DMS79 treated with DMSO at 0.1 percent for 48 hours (cell line): ENCODE results near the gene DNAH3.
"Not testable (repeated sequence)": the region's sequence is repeated elsewhere in the genome, so short reads cannot be mapped to it uniquely, and the experiment has no call there.

Experiments used
- DNase-seq: peaks from one replicate; lab custom pipeline; 2025; lab: John Stamatoyannopoulos, UW

Gene DNAH3

GRCh38 chr16:21150375-21151001 lies at the start of gene DNAH3:
DNAH3 (minus strand) TSS chr16:21150846; CDS start chr16:21150319, 527 bp downstream.
- peak; percentile 94 for DNase-seq

DNA sequence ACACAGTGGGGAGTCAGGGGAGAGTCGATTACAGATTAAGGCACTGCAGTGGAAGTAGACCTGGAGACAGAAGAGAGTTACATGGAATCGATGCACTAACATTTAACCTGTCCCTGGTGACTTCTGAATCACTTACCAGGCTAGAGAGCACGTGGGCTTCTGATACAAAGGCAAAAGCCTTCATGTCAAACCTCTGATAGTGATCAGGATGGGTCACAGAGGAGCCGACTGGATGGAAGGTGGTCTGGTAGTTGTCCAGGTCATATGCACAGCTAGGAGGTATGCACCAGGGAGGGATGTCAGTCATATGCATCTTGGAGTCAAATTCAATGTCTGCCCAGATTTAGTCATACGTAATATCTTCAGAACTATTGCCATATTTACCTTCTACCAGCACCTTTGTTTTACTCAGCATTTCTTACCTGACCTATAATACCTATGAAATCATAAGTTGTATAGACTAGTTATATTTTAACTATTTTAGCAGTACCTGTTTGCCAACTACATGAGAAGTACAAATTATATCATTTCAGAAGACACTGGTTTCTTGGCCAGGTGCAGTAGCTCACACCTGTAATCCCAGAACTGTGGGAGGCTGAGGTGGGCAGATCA lies 49.1 kb upstream of the DNAH3 start:
- DNase-seq = no peak

GRCh38 chr16:21197621-21198020 lies 47.0 kb upstream of the DNAH3 start:
- no peak for DNase-seq

DNA sequence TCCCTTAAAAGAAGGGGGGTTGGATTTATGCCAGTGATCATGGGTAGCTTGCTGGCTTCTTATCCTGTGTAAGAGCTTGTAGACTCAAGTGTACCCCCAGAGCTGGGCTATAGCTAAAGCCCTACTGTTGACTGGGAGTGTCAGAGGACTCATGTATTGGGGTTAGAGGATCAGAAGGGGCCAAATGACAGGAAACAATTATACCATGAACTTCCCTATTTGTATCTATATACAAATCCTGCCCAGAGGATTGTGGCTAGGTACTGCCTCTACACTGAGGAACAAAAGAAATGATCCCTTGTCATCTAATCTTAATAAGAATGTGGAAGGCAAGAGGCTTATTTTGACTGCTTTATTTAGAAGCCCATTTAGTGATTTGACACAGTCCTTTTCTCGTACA lies 46.5 kb upstream of the DNAH3 start:
- DNase-seq = no peak

- not testable (repeated sequence) for DNase-seq
Observed at GRCh38 chr16:21195330-21195729, 44.7 kb upstream of the DNAH3 start.

- peak; percentile 14 for DNase-seq
Observed at GRCh38 chr16:21194771-21195301, 44.2 kb upstream of the DNAH3 start.

GRCh38 chr16:21192991-21193390 lies 42.3 kb upstream of the DNAH3 start:
- no peak for DNase-seq

GRCh38 chr16:21190599-21190998 lies 40.0 kb upstream of the DNAH3 start:
- no peak for DNase-seq

DNA sequence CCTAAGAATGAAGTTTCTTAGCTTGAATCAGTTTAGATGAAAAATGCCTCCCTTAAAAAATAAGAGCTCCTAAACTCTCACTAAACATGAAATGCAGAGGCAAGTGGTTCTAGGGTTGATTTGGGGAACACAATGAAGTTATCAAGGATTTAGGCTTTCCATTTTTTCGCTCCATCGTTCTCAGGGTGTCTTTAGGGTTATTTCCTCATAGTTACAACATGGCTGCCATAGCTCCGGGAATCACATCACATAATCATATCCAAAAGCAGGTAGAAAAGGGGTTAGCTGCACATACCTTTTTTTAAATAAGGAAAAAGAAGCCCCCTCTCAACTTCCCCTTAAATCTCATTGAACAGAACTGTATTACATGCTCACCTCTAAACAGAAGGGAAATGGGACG lies 39.4 kb upstream of the DNAH3 start:
- no peak for DNase-seq

DNA sequence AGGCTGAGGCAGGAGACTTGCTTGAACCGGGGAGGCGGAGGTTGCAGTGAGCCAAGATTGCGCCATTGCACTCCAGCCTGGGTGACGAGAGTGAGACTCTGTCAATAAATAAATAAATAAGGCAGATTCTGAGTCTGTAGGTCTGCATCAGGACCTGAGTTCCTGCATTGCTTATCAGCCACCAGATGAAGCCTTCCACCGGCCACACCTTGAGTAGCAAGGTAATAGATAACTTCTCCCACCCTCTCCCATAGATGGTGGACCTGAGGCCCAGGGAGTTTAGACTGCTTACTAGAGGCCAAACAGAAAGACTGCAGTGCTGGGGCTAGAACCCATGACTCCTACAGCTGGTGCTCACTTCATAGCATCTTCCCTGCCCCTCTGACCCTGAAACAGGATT lies 38.7 kb upstream of the DNAH3 start:
- no peak for DNase-seq

DNA sequence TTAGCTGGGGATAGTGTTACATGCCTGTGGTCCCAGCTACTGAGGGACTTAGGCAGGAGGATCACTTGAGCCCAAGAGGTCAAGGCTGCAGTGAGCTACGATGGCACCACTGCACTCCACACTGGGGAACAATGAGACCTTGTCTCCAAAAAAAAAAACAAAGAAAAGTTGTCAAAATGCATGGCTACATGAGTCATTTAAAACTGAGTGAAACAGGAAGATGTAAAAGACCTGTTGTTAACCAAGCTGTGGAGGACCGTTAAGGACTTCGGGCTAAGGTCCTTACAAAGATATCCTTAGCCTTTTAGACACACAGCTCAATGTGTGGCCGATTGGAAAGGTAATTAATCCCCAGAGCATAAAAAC lies 35.7 kb upstream of the DNAH3 start:
- DNase-seq = no peak

- DNase-seq = no peak
Observed at GRCh38 chr16:21185659-21186325, 35.1 kb upstream of the DNAH3 start.

DNA sequence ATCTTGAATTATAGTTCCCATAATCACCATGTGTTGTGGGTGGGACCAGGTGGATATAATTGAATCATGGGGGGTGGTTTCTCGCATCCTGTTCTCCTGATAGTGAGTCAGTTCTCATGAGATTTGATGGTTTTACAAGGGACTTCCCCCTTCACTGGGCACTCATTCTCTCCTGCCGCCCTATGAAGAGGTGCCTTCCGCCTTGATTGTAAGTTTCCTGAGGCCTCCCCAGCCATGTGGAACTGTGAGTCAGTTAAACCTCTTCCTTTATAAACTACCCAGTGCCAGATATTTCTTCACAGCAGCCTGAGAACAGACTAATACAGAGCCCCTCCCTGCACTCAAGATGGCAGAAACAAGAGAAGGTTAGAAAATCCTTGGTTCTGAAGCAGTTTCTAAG lies 34.2 kb upstream of the DNAH3 start:
- DNase-seq = no peak

DNA sequence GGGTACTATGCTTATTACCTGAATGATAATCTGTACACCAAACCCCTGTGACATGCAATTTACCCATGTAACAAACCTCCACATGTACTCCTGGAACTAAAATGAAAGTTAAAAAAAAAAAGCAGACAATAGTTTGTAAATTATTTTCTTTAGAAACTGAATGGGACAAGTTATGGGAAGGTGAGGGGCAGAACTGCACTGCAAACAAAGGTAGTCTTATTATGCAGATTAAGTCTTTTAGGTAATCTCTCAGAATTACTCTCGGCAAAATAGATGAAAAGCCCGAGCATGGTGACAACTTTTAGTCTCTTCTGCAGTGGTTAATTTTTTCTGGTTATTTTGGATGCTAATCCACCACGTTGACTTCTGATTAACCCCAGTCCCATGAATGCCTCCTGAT lies 33.3 kb upstream of the DNAH3 start:
- no peak for DNase-seq

DNA sequence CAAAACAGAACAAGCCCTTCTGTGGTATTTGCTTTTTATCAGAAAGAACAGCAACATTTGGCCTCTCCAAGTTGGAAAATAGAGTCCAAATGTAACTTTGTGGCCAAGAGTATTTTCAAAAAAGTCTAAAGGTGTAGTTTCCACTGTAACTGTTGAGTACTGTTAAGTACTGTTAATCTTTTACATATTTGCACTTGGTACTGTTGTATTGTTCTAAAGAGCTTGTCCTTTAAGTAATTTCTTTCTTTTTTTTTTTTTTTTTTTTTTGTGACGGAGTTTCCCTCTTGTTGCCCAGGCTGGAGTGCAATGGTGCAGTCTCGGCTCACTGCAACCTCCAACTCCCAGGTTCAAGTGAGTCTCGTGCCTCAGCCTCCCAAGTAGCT lies 29.3 kb upstream of the DNAH3 start:
- no peak for DNase-seq

GRCh38 chr16:21179126-21179982 lies 28.7 kb upstream of the DNAH3 start:
- DNase-seq = no peak

- DNase-seq = no peak
Observed at GRCh38 chr16:21175397-21175796, 24.8 kb upstream of the DNAH3 start.

DNA sequence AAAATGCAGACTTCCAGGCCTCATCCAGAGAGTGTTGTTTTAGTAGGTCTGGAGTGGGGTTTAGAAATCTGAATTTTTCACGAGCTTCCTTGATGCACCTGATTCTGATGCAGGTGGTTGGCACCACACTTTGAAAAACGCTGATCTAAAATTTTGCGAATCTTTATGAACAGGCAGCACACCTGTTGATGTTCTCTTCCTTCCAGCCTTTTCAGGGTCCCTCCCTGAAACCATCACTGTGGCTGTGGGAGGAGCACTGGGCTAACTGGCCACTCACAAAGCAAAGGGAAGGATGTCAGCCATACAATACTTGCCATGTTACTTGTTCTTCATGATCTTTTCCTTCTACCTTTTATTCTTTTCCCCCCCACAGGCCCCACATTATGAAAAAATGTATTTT lies 22.0 kb upstream of the DNAH3 start:
- DNase-seq = no peak

GRCh38 chr16:21170116-21170515 lies 19.5 kb upstream of the DNAH3 start:
- DNase-seq = not testable (repeated sequence)

DNA sequence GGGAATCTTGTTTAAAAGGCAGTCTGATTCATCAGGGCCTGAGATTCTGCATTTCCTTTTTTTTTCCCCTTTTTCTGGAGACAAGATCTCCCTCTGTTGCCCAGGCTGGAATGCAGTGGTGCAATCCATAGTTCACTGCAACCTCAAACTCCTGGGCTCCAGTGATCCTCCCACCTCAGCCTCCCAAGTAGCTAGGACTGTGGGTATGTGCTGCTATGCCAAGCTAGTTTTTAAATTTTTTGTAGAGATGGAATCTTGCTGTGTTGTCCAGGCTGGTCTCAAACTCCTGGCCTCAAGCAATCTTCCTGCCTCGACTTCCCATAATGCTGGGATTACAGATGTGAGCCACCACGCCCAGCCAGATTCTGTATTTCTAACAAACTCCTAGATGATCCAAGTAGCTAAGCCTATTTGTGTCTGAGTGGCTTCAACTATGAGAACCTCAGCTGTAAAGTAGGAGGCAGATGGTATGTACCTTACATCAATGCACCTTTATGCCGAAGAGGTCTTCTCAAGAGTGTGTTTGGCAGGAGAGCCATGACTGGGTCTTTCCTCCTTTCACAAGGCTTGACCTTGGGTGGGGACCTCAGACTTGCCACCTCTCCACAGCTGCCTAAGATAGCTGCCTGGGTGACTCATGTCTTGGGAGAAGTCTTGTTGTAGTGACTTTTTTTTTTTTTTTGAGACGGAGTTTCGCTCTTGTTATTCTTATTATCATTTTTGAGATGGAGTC lies 18.8 kb upstream of the DNAH3 start:
- no peak for DNase-seq

- DNase-seq = no peak
Observed at GRCh38 chr16:21167929-21168602, 17.4 kb upstream of the DNAH3 start.
